Karpas-422 (cell line): ENCODE measurements around the gene HGFAC. TPM values are rescaled to one million over a fixed set of nuclear protein-coding genes. Genes with fewer than 3 reads are reported as not detected.

ENCODE experiments used
- DNase-seq: peaks from one replicate; pipeline ENCODE4 v3.0.0-alpha.2; 2015
- H2AFZ ChIP-seq: fragments of 200-600 bp; sonication (generic); 2 replicates; pipeline ENCODE4 v1.6.1; 2014; ENCODE audit warnings: antibody characterized with exemption, low read length, mixed read lengths
- H3K27ac ChIP-seq: fragments of 200-600 bp; sonication (generic); 2 replicates; pipeline ENCODE4 v1.5.1; 2014; ENCODE audit warnings: mild to moderate bottlenecking, low read length, moderate library complexity
- H3K27me3 ChIP-seq: fragments of 200-600 bp; sonication (generic); 2 replicates; pipeline ENCODE4 v1.6.1; 2014; ENCODE audit warnings: low read length, mixed read lengths
- H3K36me3 ChIP-seq: fragments of 200-600 bp; sonication (generic); 2 replicates; pipeline ENCODE4 v1.6.1; 2014; ENCODE audit warnings: low read length, mixed read lengths; ENCODE audit not compliant: insufficient read depth
- H3K4me1 ChIP-seq: fragments of 200-600 bp; sonication (generic); 2 replicates; pipeline ENCODE4 v1.6.1; 2014; ENCODE audit warnings: mild to moderate bottlenecking, low read length, mixed read lengths
- H3K4me2 ChIP-seq: fragments of 200-600 bp; sonication (generic); 2 replicates; pipeline ENCODE4 v1.6.1; 2014; ENCODE audit warnings: low read length, low read depth, mild to moderate bottlenecking; ENCODE audit not compliant: poor library complexity, severe bottlenecking
- H3K4me3 ChIP-seq: fragments of 200-600 bp; sonication (generic); 2 replicates; pipeline ENCODE4 v1.5.1; 2014; ENCODE audit warnings: mild to moderate bottlenecking, antibody characterized with exemption, low read length, mixed read lengths
- H3K79me2 ChIP-seq: fragments of 200-600 bp; sonication (generic); 2 replicates; pipeline ENCODE4 v1.6.1; 2014; ENCODE audit warnings: mild to moderate bottlenecking, low read length, mixed read lengths
- H3K9ac ChIP-seq: fragments of 200-600 bp; sonication (generic); 2 replicates; pipeline ENCODE4 v1.6.0; 2014; ENCODE audit warnings: low read length
- H3K9me2 ChIP-seq: fragments of 200-600 bp; sonication (generic), shearing (Covaris generic); replicated peaks from 2 replicates; pipeline ENCODE4 v1.6.0; 2014; ENCODE audit warnings: mild to moderate bottlenecking, low read length, moderate library complexity; ENCODE audit not compliant: insufficient read depth
- H3K9me3 ChIP-seq: fragments of 300-700, 200-600 bp; sonication (generic); 2 replicates; pipeline ENCODE4 v1.6.1; 2014; ENCODE audit warnings: low read length, mixed read lengths
- H4K20me1 ChIP-seq: fragments of 200-600 bp; sonication (generic); 2 replicates; pipeline ENCODE4 v1.6.1; 2014; ENCODE audit warnings: mild to moderate bottlenecking, antibody characterized with exemption, low read length, low read depth; ENCODE audit not compliant: insufficient read depth
- total RNA-seq: library from RNA; depleted of rRNA; stranded (reverse); fragments of >200 nt; shearing (Covaris generic); gene quantifications from 2 replicates; pipeline ENCODE4 v1.2.3, GENCODE V29; 2014; ENCODE audit warnings: low replicate concordance

Gene HGFAC
- total RNA-seq, 1 experiment from 2014 or later: not detected

DNA sequence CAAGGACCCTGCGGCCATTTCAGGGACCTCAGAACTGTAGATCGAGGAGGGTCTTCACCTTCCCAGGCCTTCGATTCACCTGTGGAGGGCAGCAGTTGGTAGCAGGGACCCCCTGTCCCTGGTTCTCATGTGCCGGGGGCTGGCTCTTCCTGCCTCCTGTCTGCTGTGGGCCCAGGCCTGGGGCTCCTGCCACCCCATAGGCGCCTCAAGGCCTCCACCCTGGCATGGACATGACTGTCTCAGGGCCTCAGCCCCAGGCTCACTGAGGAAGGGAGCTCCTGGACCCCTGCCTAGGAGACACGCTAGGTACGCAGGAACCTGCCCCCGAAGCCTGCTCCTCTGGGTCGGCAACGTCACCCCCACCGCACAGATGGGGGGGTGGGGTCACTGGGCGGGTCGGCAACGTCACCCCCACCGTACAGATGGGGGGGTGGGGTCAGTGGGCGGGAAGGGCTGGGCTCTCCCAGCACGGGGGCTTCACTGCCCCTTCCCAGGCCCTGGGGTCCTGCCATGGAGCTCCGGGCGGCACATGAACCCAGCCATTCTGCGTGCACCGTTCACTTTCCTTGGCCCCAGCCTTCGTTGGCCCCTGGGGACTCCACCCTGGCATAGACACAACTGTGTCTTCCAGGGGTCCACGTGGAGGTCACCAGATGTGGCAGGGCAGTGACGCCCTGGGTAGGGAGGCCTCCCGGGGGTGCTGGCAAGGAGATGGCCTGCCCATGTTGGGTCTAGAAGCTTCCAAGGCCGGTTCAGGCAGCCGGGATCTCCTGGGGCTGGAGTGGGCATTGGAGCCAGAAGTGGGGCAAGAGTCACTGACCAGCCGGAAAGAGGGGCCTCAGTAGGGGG is 3.5 kb upstream of the HGFAC start:
- H3K79me2 ChIP-seq: no peaks in the 10 kb centered on the region
- no peak overlapping the region for H3K27ac ChIP-seq
- H3K9me3 ChIP-seq: no peaks in the 10 kb centered on the region
- H2AFZ ChIP-seq: no peak overlapping the region
- no peak for DNase-seq
- H3K9me2 ChIP-seq: no peaks in the 10 kb centered on the region
- no peaks in the 10 kb centered on the region for H3K36me3 ChIP-seq
- H3K4me1 ChIP-seq: no peaks in the 10 kb centered on the region
- H4K20me1 ChIP-seq: no peaks in the 10 kb centered on the region
- H3K4me3 ChIP-seq: no peak overlapping the region
- no peak overlapping the region for H3K4me2 ChIP-seq
- H3K27me3 ChIP-seq: no peaks in the 10 kb centered on the region
- H3K9ac ChIP-seq: no peak overlapping the region

DNA sequence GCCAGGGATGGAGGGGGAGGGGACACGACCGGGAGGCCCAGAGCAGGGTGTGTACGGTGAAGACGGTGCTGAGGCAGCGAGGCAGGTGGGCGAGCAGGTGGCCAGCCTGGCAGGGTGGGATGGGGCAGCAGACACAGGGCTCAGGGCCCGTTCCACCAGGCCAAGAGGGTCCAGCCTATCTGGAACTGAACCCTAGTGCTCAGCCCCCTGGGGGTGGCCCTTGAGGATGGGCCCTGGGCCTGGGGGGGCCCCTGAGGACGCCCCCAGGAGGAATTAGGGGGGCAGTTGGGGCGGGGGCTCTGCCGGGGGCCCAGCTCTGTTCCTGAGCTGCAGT is 3.0 kb upstream of the HGFAC start:
- no peak for DNase-seq
- no peak overlapping the region for H3K9ac ChIP-seq
- H4K20me1 ChIP-seq: no peaks in the 10 kb centered on the region
- no peaks in the 10 kb centered on the region for H3K36me3 ChIP-seq
- H3K9me3 ChIP-seq: no peaks in the 10 kb centered on the region
- H3K4me1 ChIP-seq: no peaks in the 10 kb centered on the region
- no peaks in the 10 kb centered on the region for H3K27me3 ChIP-seq
- no peak overlapping the region for H3K27ac ChIP-seq
- H3K9me2 ChIP-seq: no peaks in the 10 kb centered on the region
- no peaks in the 10 kb centered on the region for H3K79me2 ChIP-seq
- H3K4me3 ChIP-seq: no peak overlapping the region
- no peak overlapping the region for H2AFZ ChIP-seq
- no peak overlapping the region for H3K4me2 ChIP-seq

DNA sequence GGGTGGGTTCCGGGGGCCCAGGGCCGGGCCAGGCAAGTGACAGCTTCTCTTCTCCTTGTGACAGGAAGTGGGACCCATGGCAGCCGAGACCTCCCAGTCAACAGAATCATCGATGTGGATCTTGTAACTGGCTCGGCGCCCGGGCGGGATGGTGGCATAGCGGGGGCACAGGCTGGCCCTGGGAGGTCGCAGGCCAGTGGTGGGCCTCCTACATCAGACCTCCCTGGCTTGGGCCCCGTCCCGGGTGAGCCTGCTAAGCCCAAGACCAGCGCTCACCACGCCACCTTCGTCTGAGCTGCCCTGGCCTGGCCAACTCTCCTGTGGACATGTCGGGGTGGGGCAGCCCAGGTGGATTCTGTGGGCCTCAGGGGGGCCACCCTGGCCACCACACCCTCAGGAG is 2.4 kb upstream of the HGFAC start:
- no peaks in the 10 kb centered on the region for H3K9me2 ChIP-seq
- no peaks in the 10 kb centered on the region for H3K79me2 ChIP-seq
- no peak overlapping the region for H3K9ac ChIP-seq
- H3K4me1 ChIP-seq: no peaks in the 10 kb centered on the region
- H3K36me3 ChIP-seq: no peaks in the 10 kb centered on the region
- H3K27ac ChIP-seq: no peak overlapping the region
- H2AFZ ChIP-seq: no peak overlapping the region
- no peak overlapping the region for H3K4me3 ChIP-seq
- H4K20me1 ChIP-seq: no peaks in the 10 kb centered on the region
- H3K4me2 ChIP-seq: no peak overlapping the region
- no peaks in the 10 kb centered on the region for H3K27me3 ChIP-seq
- no peaks in the 10 kb centered on the region for H3K9me3 ChIP-seq
- DNase-seq: no peak

DNA sequence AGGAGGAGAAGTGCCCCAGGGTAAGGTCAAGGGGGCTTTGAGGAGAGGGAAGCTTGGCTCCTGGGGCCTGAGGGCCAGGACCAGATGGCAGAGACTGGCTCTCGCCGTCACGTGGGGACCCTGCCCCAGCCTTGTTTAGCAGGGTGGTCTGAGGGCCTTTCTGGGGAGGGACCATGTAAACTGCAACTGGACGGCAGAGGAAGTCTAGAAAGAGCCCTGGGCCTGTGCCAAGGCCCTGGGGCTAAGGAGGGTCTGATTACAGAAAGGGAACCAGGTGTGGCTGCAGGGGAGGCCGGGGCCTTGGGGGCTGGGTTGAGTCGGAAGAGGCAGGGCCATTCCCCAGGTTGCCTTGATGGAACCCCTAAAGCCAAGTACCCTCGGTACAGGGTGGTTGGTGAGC is 1.8 kb upstream of the HGFAC start:
- H3K27me3 ChIP-seq: no peaks in the 10 kb centered on the region
- no peaks in the 10 kb centered on the region for H4K20me1 ChIP-seq
- H3K79me2 ChIP-seq: no peaks in the 10 kb centered on the region
- no peak overlapping the region for H3K4me2 ChIP-seq
- H3K9me3 ChIP-seq: no peaks in the 10 kb centered on the region
- H3K36me3 ChIP-seq: no peaks in the 10 kb centered on the region
- no peak overlapping the region for H2AFZ ChIP-seq
- no peaks in the 10 kb centered on the region for H3K9me2 ChIP-seq
- H3K27ac ChIP-seq: no peak overlapping the region
- no peaks in the 10 kb centered on the region for H3K4me1 ChIP-seq
- no peak overlapping the region for H3K4me3 ChIP-seq
- peak; percentile 58 for DNase-seq
- H3K9ac ChIP-seq: no peak overlapping the region

DNA sequence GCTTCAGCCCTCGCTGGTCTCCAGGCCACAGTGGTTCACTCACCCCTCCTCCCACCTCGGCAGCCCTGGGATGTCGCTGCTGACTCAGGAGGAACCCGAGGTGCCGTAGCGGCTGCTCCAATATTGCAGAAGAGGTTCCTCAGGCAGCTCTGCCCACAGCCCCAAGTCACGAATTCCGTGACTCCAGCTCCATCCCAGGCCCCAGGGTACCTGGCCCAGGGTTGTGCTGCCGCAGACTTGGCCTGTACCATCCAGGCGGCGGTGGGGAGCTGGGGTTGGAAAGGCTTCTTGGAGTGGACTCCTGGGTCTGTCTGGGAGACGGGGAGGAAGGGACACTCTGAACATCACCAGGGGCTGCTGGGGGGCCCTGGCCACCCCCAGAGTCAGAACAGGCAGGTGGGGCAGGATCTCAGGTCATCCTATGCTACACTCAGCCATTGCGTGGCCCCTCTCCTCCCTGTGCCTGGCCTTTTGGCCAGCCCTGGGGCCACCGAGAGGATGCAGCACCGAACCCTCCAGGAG is 728 bp upstream of the HGFAC start:
- DNase-seq: no peak
- H3K36me3 ChIP-seq: no peaks in the 10 kb centered on the region
- H3K9me3 ChIP-seq: no peaks in the 10 kb centered on the region
- H3K9ac ChIP-seq: no peak overlapping the region
- no peak overlapping the region for H3K4me2 ChIP-seq
- H3K27me3 ChIP-seq: no peaks in the 10 kb centered on the region
- H2AFZ ChIP-seq: no peak overlapping the region
- no peak overlapping the region for H3K4me3 ChIP-seq
- no peak overlapping the region for H3K27ac ChIP-seq
- H4K20me1 ChIP-seq: no peaks in the 10 kb centered on the region
- no peaks in the 10 kb centered on the region for H3K79me2 ChIP-seq
- no peaks in the 10 kb centered on the region for H3K9me2 ChIP-seq
- H3K4me1 ChIP-seq: no peaks in the 10 kb centered on the region

DNA sequence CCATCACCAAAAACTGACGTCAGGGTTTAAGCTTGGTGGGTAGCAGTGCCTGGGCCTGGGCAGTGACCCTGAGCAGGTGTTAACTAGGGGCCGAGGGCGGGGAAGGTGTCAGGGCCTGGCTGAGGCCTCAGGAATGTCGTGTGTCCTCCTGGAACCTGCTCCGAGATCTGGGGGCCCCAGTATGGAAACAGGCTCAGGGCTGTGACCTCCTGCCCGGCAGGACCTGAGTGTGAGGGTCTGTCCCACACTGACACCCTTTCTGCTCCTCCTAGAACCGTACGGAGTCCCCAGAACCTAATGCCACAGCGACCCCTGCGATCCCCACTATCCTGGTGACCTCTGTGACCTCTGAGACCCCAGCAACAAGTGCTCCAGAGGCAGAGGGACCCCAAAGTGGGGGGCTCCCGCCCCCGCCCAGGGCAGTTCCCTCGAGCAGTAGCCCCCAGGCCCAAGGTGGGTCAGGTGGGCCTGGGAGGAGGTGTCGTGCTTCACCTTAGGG is 741 bp downstream of the HGFAC start:
- Histone ChIP-seq H3K36me3 (no peaks in the 10 kb centered on the region), H3K27me3 (no peaks in the 10 kb centered on the region), H2AFZ (no peak overlapping the region), H3K9ac (no peak overlapping the region), H4K20me1 (no peaks in the 10 kb centered on the region), H3K4me2 (no peak overlapping the region), H3K27ac (no peak overlapping the region), H3K4me3 (no peak overlapping the region), H3K4me1 (no peaks in the 10 kb centered on the region), H3K9me2 (no peaks in the 10 kb centered on the region), H3K79me2 (no peaks in the 10 kb centered on the region), H3K9me3 (no peaks in the 10 kb centered on the region)
- no peak for DNase-seq

DNA sequence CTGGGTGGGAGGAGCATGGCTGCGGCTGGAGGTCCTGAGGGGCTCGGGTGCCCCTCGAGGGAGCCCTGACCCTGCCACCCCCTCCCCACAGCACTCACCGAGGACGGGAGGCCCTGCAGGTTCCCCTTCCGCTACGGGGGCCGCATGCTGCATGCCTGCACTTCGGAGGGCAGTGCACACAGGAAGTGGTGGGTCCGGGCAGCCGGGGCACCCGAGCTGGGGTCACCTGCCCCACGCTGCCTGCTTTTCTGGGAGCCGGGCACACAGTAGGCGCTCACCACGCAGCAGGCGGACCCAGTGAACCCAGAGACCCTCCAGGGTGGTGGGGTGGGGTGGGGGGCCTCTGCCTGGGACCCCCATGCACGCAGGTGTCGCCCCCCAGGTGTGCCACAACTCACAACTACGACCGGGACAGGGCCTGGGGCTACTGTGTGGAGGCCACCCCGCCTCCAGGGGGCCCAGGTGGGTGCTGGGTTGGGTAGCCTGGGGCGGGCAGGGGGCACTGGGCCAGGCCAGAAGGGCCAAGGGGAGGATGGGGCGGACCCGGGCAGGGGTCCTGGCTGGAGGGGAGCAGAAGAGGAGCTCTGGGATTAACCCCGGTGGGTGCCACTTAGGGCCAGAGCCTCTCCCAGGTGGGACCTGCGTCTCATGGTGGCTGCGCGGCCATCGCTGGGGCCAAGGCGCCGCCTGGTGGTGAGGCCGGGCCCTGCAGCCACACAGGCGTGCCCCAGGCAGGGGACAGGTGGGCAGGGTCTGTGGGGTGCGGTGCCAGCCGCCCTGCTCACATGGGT is 1.4 kb downstream of the HGFAC start:
- Histone ChIP-seq H3K9me3 (no peaks in the 10 kb centered on the region), H3K27me3 (no peaks in the 10 kb centered on the region), H3K9ac (no peak overlapping the region), H3K4me3 (no peak overlapping the region), H3K79me2 (no peaks in the 10 kb centered on the region), H3K36me3 (no peaks in the 10 kb centered on the region), H3K4me1 (no peaks in the 10 kb centered on the region), H2AFZ (no peak overlapping the region), H4K20me1 (no peaks in the 10 kb centered on the region), H3K27ac (no peak overlapping the region), H3K4me2 (no peak overlapping the region), H3K9me2 (no peaks in the 10 kb centered on the region)
- peak; percentile 84 for DNase-seq

DNA sequence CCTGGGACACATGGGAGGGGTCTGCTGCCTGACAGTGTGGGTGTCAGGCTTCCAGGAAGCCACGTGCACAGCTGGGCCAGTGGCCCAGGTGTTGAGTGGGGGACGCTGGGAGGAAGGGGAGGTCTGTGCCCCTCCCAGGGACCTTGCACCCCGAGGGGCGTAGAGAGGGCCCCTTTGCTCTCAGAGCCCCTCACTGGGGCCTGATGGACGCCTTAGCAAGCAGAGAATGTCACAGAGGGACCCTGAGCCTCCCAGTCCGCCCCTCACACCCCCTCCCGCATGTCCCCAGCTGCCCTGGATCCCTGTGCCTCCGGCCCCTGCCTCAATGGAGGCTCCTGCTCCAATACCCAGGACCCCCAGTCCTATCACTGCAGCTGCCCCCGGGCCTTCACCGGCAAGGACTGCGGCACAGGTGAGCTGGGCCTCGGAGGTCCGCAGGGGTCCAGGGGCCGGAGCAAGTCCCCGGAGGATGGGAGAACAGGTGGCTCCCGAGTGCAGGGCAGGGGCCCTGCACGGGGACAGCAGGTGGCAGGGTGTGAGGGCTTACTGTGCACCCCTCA is 2.1 kb downstream of the HGFAC start:
- Histone ChIP-seq H3K9me3 (no peaks in the 10 kb centered on the region), H2AFZ (no peak overlapping the region), H3K27ac (no peak overlapping the region), H3K79me2 (no peaks in the 10 kb centered on the region), H3K36me3 (no peaks in the 10 kb centered on the region), H3K4me3 (no peak overlapping the region), H3K9me2 (no peaks in the 10 kb centered on the region), H3K9ac (no peak overlapping the region), H3K4me1 (no peaks in the 10 kb centered on the region), H4K20me1 (no peaks in the 10 kb centered on the region), H3K4me2 (no peak overlapping the region), H3K27me3 (no peaks in the 10 kb centered on the region)
- DNase-seq: no peak
